ENCODE results near the gene AGPAT2.

AGPAT2 gene

GRCh38 chr9:136671646-136672430 lies 15.4 kb downstream of the AGPAT2 start:
- H3K27me3 ChIP-seq = peaks cover 0 to 15% (median 9%) of the 10 kb centered on the region in 11 experiments; a peak in 13 of 22 replicates
- H3K4me1 ChIP-seq = peaks cover 48 to 95% (median 89%) of the 10 kb centered on the region in 10 experiments
- H3K4me3 ChIP-seq = no peak overlapping the region; a peak in 1 of 20 replicates
- H4K20me1 ChIP-seq = peaks cover 48 to 100% (median 75%) of the 10 kb centered on the region in 11 experiments; a peak in 21 of 22 replicates
- no peak for TF ChIP-seq Cebpa-rat (IDR thresholded peaks at IDR 0.05)
- H3K4me2 ChIP-seq = peak overlapping the region; percentile 54 to 100 (median 97)
- peaks cover 24 to 45% (median 36%) of the 10 kb centered on the region in 11 experiments for H3K36me3 ChIP-seq
- peak overlapping the region in 6 of 11 experiments; percentile 32 to 60 (median 46); a peak in 11 of 22 replicates for H3K9ac ChIP-seq
- no peaks in the 10 kb centered on the region for H3K9me3 ChIP-seq (replicated peaks in 1 of 11)
- peak overlapping the region in 6 of 11 experiments; percentile 21 to 55 (median 35); a peak in 8 of 22 replicates for H3K27ac ChIP-seq

- no peak for TF ChIP-seq Cebpa-rat (IDR thresholded peaks at IDR 0.05)
- peaks cover 50 to 96% (median 93%) of the 10 kb centered on the region in 10 experiments for H3K4me1 ChIP-seq
- H4K20me1 ChIP-seq = peaks cover 45 to 100% (median 75%) of the 10 kb centered on the region in 11 experiments; a peak in 21 of 22 replicates
- no peak overlapping the region for H3K4me3 ChIP-seq
- H3K27ac ChIP-seq = peak overlapping the region in 4 of 11 experiments; percentile 31 to 55 (median 45); a peak in 6 of 22 replicates
- peak overlapping the region in 6 of 11 experiments; percentile 32 to 60 (median 45); a peak in 6 of 22 replicates for H3K9ac ChIP-seq
- H3K9me3 ChIP-seq (replicated peaks in 1 of 11) = no peaks in the 10 kb centered on the region
- peaks cover 4 to 21% (median 14%) of the 10 kb centered on the region in 11 experiments; a peak in 16 of 22 replicates for H3K27me3 ChIP-seq
- peak overlapping the region; percentile 54 to 100 (median 97) for H3K4me2 ChIP-seq
- peaks cover 20 to 39% (median 31%) of the 10 kb centered on the region in 11 experiments for H3K36me3 ChIP-seq
Measured at GRCh38 chr9:136671254-136671614, 16.0 kb downstream of the AGPAT2 start.

GRCh38 chr9:136670576-136671253 lies 16.5 kb downstream of the AGPAT2 start:
- Histone ChIP-seq H3K9me3 (replicated peaks in 1 of 11) (no peaks in the 10 kb centered on the region), H3K9ac (peak overlapping the region in 4 of 11 experiments; percentile 24 to 60 (median 45); a peak in 3 of 22 replicates), H4K20me1 (peaks cover 40 to 97% (median 73%) of the 10 kb centered on the region in 11 experiments; a peak in 21 of 22 replicates), H3K4me1 (peaks cover 45 to 94% (median 92%) of the 10 kb centered on the region in 10 experiments), H3K4me3 (no peak overlapping the region), H3K27me3 (peaks cover 9 to 26% (median 19%) of the 10 kb centered on the region in 11 experiments; a peak in 16 of 22 replicates), H3K27ac (peak overlapping the region in 3 of 11 experiments; percentile 31 to 51 (median 39); a peak in 2 of 22 replicates), H3K4me2 (peak overlapping the region; percentile 54 to 100 (median 97)), H3K36me3 (peaks cover 15 to 34% (median 26%) of the 10 kb centered on the region in 11 experiments)
- TF ChIP-seq Cebpa-rat (IDR thresholded peaks at IDR 0.05) = no peak

- Histone ChIP-seq H3K36me3 (peaks cover 12 to 28% (median 22%) of the 10 kb centered on the region in 11 experiments; a peak in 20 of 22 replicates), H3K27me3 (peaks cover 14 to 32% (median 24%) of the 10 kb centered on the region in 11 experiments; a peak in 20 of 22 replicates), H3K27ac (peak overlapping the region in 1 of 11 experiments; percentile 3; a peak in 1 of 22 replicates), H3K9me3 (replicated peaks in 1 of 11) (no peaks in the 10 kb centered on the region), H3K4me3 (no peak overlapping the region), H3K4me1 (peaks cover 46 to 95% (median 93%) of the 10 kb centered on the region in 10 experiments), H3K4me2 (peak overlapping the region in 10 of 11 experiments; percentile 54 to 100 (median 98); a peak in 20 of 22 replicates), H3K9ac (peak overlapping the region in 4 of 11 experiments; percentile 5 to 41 (median 38); a peak in 5 of 22 replicates), H4K20me1 (peaks cover 37 to 91% (median 71%) of the 10 kb centered on the region in 11 experiments; a peak in 21 of 22 replicates)
- TF ChIP-seq Cebpa-rat (IDR thresholded peaks at IDR 0.05) = no peak
Measured at GRCh38 chr9:136669791-136670464, 17.3 kb downstream of the AGPAT2 start.

GRCh38 chr9:136668983-136669790 lies 18.1 kb downstream of the AGPAT2 start:
- Histone ChIP-seq H3K27ac (no peak overlapping the region; a peak in 1 of 22 replicates), H3K4me2 (peak overlapping the region; percentile 3 to 100 (median 98); a peak in 19 of 22 replicates), H3K4me3 (no peak overlapping the region), H3K27me3 (peaks cover 20 to 39% (median 31%) of the 10 kb centered on the region in 11 experiments; a peak in 20 of 22 replicates), H3K9me3 (replicated peaks in 1 of 11) (no peaks in the 10 kb centered on the region), H3K4me1 (peaks cover 53 to 95% (median 93%) of the 10 kb centered on the region in 10 experiments), H3K9ac (peak overlapping the region in 4 of 11 experiments; percentile 5 to 44 (median 27); a peak in 3 of 22 replicates), H4K20me1 (peaks cover 30 to 91% (median 64%) of the 10 kb centered on the region in 11 experiments; a peak in 21 of 22 replicates), H3K36me3 (peaks cover 9 to 21% (median 14%) of the 10 kb centered on the region in 11 experiments; a peak in 20 of 22 replicates)
- TF ChIP-seq Cebpa-rat (IDR thresholded peaks at IDR 0.05) = no peak

GRCh38 chr9:136667940-136668760 lies 19.1 kb downstream of the AGPAT2 start:
- Histone ChIP-seq H3K9ac (peak overlapping the region in 2 of 11 experiments; percentile 4 to 44; a peak in 2 of 22 replicates), H3K4me1 (peaks cover 56 to 95% (median 93%) of the 10 kb centered on the region in 10 experiments), H3K27ac (no peak overlapping the region), H4K20me1 (peaks cover 19 to 91% (median 54%) of the 10 kb centered on the region in 11 experiments; a peak in 21 of 22 replicates), H3K4me3 (no peak overlapping the region; a peak in 1 of 20 replicates), H3K4me2 (peak overlapping the region; percentile 9 to 100 (median 98); a peak in 20 of 22 replicates), H3K9me3 (replicated peaks in 1 of 11) (no peaks in the 10 kb centered on the region), H3K27me3 (peaks cover 26 to 49% (median 41%) of the 10 kb centered on the region in 11 experiments; a peak in 20 of 22 replicates), H3K36me3 (peaks cover 0 to 10% (median 4%) of the 10 kb centered on the region in 11 experiments; a peak in 19 of 22 replicates)
- no peak for TF ChIP-seq Cebpa-rat (IDR thresholded peaks at IDR 0.05)

Measured in BLaER1 treated with 17β-estradiol and CSF1 and Interleukin-3, amounts not matched to agents 10 nM and 100 nM (cell line).